Left lobe of liver (tissue), 1 donor: ENCODE data around the gene ZNF518A. TPM values are rescaled to one million over a fixed set of nuclear protein-coding genes. Genes with fewer than 3 reads are reported as not detected.

Experiments
- total RNA-seq: library from RNA; stranded (reverse); gene quantifications from one replicate; pipeline ENCODE4 v1.2.1, GENCODE V29; 2021
- donor health status: DM: no; HTN: yes; CAD: no.

Gene ZNF518A
- total RNA-seq, 1 donor from 2014 or later = 8.7 TPM

Other genes with a start within 250 kb of the ZNF518A start
- 0.10 TPM for gene CC2D2B, start 222.3 kb upstream of the ZNF518A start, total RNA-seq
- gene CCNJ, start 86.7 kb upstream of the ZNF518A start, total RNA-seq = 1.7 TPM
- gene BLNK, start 141.3 kb downstream of the ZNF518A start, total RNA-seq = 9.3 TPM
- gene DNTT, start 174.1 kb downstream of the ZNF518A start, total RNA-seq = not detected
- not detected for gene OPALIN, start 228.7 kb downstream of the ZNF518A start, total RNA-seq